UCSD-AML1 (cell line): Measurements from ENCODE around the gene UTS2R.

Experiments used
- DNase-seq: peaks from one replicate; lab custom pipeline; 2025; ENCODE audit not compliant: unreplicated experiment; lab: John Stamatoyannopoulos, UW

The UTS2R gene

GRCh38 chr17:82371333-82372248, at the start of gene UTS2R:
Gene UTS2R, plus strand, starts transcription at chr17:82371765. Its CDS starts 2,560 bp downstream, at chr17:82374325.
- no peak for DNase-seq

DNA sequence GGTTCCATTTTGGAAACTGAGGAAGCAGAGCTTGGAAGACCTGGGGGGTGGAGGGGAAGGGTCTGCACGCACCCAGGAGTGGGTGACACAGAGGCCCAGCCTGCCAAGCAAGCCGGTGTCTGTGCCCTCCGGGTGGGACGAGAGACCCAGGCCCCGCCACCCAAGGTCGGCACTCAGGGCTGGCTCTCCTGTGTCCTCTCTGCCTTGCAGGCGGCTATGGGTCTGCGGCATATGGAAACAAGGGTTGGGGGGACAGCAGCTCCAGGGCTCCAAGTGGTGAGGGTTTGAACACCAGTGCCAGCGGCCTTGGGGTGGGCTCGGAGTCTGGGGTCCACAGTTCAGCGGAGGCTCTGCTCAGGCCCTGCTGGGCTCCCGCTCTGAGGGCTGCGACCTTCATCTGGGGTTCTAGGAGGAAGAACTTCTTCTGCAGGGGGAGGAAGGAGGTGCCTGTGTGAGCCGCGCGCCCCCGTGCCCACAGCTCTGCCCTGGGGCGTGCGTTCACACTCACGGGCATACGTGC, 49.6 kb upstream of the UTS2R start:
- no peak for DNase-seq

GRCh38 chr17:82322526-82323453, 48.8 kb upstream of the UTS2R start:
- no peak for DNase-seq

DNA sequence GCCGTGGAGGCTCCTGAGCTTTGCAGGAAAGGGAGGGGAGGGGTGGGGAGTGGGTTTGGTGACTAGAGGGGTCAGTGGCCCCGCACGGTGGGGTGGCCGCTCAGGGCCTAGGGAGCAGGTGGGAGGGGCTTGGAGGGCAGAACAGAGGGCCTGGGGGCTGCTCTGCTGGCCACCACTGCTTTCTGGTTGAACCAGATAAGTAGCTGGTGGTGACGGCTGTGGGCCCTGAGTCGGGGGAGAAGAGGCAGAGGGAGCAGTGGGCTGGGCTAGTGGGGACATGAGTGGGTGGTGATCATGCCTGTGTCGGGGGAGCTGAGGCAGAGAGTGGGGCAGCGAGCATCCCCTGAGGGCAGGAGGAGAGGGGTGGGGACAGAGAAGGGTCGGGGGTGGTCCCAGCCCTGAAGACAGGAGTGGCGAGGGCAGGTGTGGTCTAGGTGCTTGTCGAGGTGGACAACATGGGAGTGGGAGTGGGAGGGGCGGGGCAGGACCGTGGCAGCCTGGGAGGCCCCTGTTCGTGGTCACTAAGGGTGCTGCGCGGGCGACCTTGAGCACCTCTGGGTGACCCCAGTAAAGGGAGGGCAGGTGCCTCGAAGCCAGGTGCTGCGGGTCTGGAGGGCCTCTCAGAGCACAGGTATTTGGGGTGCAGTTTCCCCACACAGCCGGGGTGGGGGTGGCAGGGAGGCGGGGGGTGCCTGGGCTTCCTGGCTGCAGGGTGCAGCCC, 47.9 kb upstream of the UTS2R start:
- DNase-seq = no peak

DNA sequence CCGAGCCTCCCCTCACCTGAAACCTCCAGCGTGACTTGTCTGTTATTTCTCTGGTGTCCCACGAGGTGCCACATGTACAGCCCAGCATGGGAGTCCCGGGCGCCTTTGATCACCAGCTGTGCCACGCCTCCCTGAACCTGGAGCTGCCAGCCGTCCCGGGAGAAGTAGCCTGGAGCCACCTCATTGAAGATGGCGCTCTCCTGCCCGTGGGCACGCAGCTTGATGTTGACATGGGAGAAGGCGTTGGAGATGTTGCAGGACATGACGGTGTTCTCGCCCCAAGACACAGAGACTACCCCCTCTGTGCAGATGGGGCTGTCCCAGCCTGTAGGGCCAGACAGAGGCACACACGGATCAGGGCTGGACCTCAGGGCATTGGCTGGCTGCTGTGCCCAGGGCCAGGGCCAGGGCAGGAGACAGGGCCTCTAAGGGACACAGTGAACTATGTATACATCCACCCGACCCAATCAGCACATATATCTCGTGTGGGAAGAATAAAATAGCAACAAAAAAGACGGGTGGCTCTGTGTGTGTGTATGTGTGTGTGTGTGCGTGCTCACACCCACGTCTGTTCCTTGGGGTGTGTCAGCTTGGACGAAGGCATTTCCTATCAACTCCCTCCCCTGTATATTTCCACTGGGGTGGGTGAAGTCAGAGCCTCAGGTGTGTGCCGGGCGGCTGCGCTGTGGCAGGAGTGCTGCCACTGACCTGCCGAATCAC, 46.8 kb upstream of the UTS2R start:
- no peak for DNase-seq

DNA sequence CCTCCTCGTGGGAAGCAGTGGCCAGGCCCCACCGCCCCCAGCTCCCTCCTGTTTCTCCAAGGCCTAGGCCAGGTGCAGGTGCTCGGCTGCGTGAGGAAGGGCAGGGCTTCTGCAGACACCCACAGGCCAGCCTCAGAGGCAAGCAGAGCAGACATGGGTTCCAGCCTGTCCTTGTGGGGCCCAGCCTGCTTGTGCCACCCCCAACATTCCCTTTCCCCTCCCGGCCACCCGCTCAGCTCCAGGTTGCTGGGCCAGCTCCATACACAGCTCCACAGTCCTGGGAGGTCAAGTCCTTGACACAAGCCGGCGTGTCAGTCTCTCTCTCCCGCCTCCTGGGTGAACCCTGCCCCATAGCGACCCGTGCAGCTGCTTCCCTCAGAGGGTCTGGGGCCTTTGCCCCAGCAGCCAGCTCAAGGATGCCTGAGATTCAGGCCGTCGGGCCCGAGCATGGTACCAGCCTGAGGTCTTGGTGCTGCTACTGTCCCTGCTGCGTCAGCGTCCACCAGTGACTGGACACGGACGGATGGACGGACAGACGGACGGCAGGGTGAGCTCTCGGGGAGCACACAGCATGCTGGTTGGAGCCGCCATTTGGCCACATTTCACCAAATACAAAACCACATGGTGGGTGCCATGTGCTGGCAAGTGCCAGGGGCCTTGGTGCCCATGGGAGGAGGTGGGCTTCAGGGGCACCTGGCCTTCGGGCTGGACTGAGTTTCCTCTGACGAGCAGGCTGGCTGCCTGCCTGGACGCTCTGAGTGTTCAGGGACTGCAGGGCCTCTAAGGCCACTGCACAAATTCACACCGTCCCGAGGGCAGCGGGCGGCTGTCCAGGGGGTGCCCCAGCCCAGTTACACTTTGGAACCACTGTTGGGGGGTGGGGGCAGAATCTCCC, 46.0 kb upstream of the UTS2R start:
- DNase-seq = no peak

DNA sequence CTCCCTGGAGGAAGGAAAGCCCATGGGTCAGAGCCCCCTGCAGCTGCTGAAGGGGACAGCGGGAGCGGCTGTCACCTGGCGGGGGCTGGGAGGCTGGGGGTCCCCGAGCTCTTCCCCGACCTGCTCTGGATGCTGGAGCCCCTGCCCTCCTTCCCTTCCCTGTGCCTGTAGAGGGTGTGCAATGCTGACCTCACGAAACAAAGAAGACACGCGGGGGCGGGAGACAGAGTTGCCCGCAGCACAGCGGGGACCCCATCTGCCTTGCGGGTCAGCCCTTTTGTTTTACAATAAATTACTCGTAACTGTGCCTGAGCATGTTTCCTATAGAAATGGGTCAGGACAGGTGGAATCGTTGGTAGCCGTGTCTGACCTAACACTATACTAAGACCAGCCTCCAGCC, 44.3 kb upstream of the UTS2R start:
- DNase-seq = no peak

DNA sequence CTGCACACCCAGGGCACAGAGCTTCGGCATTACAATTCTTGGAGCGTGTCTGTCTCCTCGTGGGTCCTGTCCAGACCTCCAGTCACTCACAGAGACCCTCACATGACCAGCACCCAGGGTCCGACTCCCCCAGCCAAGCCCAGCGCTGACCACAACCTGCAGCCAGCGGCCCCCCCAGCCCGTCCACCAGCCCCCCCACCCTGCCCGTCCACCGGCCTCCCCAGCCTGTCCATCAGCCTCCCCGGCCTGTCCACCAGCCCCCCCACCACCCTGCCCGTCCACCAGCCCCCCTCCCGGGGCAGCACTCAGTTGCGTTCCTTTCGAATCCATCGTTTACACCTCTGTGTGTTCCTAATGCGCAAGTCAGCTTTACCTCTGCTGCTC, 43.8 kb upstream of the UTS2R start:
- DNase-seq = no peak

DNA sequence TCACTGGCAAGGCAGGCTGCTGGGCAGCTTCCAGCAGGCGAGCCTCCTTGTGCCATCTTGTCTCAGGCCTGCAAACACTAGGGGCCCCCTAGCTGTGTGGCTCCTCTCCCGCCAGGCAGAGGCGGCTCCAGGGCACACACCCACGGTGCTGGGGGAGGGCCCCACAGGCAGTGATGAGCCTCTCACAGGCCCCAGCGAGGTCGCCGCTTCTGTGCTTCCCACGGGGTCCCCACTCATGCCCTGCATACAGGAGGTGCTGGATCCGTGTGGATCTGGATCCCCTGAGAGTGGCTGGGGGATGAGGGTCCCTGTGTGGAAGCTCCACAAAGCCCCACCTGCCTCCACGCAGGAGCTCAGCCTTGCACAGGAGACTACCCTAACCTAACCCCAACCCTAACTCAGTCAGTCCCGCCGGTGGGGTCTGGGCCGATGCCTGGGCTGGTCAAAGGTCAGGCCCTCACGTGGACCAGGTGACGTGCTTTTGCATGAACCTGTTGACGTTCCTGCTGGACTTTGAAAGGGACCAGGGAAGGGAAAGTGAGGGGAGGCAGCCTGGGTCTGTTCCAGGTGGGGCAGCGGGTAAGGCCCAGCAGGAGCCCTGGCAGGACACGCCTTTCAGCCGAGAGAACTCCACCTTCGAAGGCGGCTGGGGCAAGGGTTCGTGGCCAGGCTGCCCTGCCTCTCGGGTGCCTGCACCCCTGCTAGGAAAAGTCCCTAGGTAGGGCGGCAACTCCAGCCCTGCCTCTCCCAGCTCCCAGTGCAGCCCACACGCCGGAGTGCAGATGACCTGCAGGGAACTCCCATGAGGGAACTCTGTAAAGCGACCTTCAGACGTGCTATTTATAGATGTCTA, 43.2 kb upstream of the UTS2R start:
- no peak for DNase-seq

GRCh38 chr17:82328994-82329507, 42.5 kb upstream of the UTS2R start:
- DNase-seq = no peak

GRCh38 chr17:82329683-82330321, 41.8 kb upstream of the UTS2R start:
- DNase-seq = no peak

- no peak for DNase-seq
Observed at GRCh38 chr17:82330322-82331239, 41.0 kb upstream of the UTS2R start.

DNA sequence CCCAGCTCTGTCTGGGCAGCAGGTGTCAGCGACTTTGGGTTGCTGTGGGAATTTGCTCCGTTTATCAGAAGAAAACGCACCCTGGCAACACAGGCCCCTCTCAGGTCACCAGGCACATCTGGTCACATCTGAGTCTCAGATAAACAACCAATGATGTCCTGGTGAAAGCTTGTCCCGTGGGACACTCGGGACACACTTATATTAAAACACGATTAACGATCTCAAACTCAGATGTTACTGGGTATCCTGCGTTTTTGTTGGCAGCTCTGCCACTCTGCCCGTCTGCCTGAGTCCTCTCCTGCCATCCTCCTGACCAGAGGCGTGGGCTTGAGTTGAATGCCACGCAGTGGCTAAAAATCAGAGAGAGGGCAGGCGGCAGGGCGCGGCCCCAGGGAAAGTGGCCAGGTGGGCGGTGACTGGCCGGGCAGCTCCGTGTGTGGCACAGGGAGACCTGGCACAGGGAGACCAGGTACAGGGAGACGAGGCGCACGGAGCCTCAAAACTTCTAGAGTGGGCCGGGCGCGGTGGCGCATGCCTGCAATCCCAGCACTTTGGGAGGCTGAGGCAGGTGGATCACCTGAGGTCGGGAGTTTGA, 40.1 kb upstream of the UTS2R start:
- DNase-seq = no peak

- DNase-seq = peak; percentile 25
Observed at GRCh38 chr17:82332669-82333278, 38.8 kb upstream of the UTS2R start.

GRCh38 chr17:82333279-82334171, 38.0 kb upstream of the UTS2R start, which contains the start of gene SECTM1:
Gene SECTM1, minus strand, starts transcription at chr17:82333766. Its CDS starts 6,526 bp downstream, at chr17:82327240.
- no peak for DNase-seq
